T47D (cell line): ENCODE data around the gene ADAMTS3.

Experiments
- DNase-seq, 2 experiments: peaks; one replicate each; pipeline versions ENCODE4 v3.0.0 to v3.0.0-alpha.2; 2011 to 2012; ENCODE audit warnings: low read depth in 1 of 2, low spot score in 1 of 2
- JUND ChIP-seq: IDR thresholded peaks from 2 replicates; pipeline ENCODE4 v1.6.1; 2012; ENCODE audit warnings: low read depth
- in situ Hi-C: cut with HindIII; loops from 2 replicates; pipeline ENCODE4 v1.10.0; 2016; ENCODE audit warnings: low sequenced_read_pairs, low pct_unique_long_range_greater_than_20kb

The ADAMTS3 gene

GRCh38 chr4:72494156-72494555 lies 74.9 kb downstream of the ADAMTS3 start:
- in situ Hi-C loops, result no loop called here
- no peak for TF ChIP-seq JUND
- no peak for DNase-seq

GRCh38 chr4:72489267-72489666 lies 79.8 kb downstream of the ADAMTS3 start:
- no peak for TF ChIP-seq JUND
- DNase-seq, result no peak
- in situ Hi-C loops, result no loop called here

- TF ChIP-seq JUND, result no peak
- no peak for DNase-seq
- in situ Hi-C loops, result no loop called here
These were observed 82.0 kb downstream of the ADAMTS3 start for GRCh38 chr4:72486991-72487390.

- DNase-seq, result no peak
- no peak for TF ChIP-seq JUND
- in situ Hi-C loops, result no loop called here
These were observed 84.0 kb downstream of the ADAMTS3 start for GRCh38 chr4:72484981-72485380.

- DNase-seq, result no peak
- no peak for TF ChIP-seq JUND
These were observed 95.6 kb downstream of the ADAMTS3 start for GRCh38 chr4:72473434-72473900.

GRCh38 chr4:72471816-72472215 lies 97.2 kb downstream of the ADAMTS3 start:
- in situ Hi-C loops, result no loop called here
- TF ChIP-seq JUND, result no peak

More at GRCh38 chr4:72473434-72473900, 95.6 kb downstream of the ADAMTS3 start:
- in situ Hi-C loops, result no loop called here

GRCh38 chr4:72468904-72469502 lies 100.0 kb downstream of the ADAMTS3 start:
- in situ Hi-C loops, result no loop called here
- DNase-seq, result peak; percentile 4 to 42
- TF ChIP-seq JUND, result no peak

More at GRCh38 chr4:72471816-72472215, 97.2 kb downstream of the ADAMTS3 start:
- DNase-seq, result no peak

- DNase-seq, result no peak
- in situ Hi-C loops, result no loop called here
- no peak for TF ChIP-seq JUND
These were observed 101.4 kb downstream of the ADAMTS3 start for GRCh38 chr4:72467633-72468032.

GRCh38 chr4:72463724-72464123 lies 105.3 kb downstream of the ADAMTS3 start:
- DNase-seq, result no peak
- in situ Hi-C loops, result no loop called here
- no peak for TF ChIP-seq JUND

- DNase-seq, result no peak
- TF ChIP-seq JUND, result no peak
- in situ Hi-C loops, result no loop called here
These were observed 111.9 kb downstream of the ADAMTS3 start for GRCh38 chr4:72457158-72457557.

GRCh38 chr4:72451349-72451748 lies 117.7 kb downstream of the ADAMTS3 start:
- no peak for TF ChIP-seq JUND
- no peak for DNase-seq
- in situ Hi-C loops, result no loop called here

- TF ChIP-seq JUND, result no peak
- in situ Hi-C loops, result no loop called here
- no peak for DNase-seq
These were observed 119.3 kb downstream of the ADAMTS3 start for GRCh38 chr4:72449705-72450104.

- no peak for TF ChIP-seq JUND
- in situ Hi-C loops, result no loop called here
- no peak for DNase-seq
These were observed 120.8 kb downstream of the ADAMTS3 start for GRCh38 chr4:72448231-72448630.

- in situ Hi-C loops, result no loop called here
- TF ChIP-seq JUND, result no peak
- DNase-seq, result no peak
These were observed 122.5 kb downstream of the ADAMTS3 start for GRCh38 chr4:72446353-72447055.
